Stimulated activated CD8-positive, alpha-beta memory T cell treated with anti-CD3 and anti-CD28 coated beads, Interleukin-12 subunit alpha, Interleukin-12 subunit beta, amount 100 ng/mL, for 24 hours (primary cell): ENCODE results near the gene MAZ.

Experiments used
- DNase-seq: peaks from one replicate; pipeline ENCODE4 v3.0.0-alpha.2; 2020; ENCODE audit errors: extremely low read depth

MAZ gene

DNA sequence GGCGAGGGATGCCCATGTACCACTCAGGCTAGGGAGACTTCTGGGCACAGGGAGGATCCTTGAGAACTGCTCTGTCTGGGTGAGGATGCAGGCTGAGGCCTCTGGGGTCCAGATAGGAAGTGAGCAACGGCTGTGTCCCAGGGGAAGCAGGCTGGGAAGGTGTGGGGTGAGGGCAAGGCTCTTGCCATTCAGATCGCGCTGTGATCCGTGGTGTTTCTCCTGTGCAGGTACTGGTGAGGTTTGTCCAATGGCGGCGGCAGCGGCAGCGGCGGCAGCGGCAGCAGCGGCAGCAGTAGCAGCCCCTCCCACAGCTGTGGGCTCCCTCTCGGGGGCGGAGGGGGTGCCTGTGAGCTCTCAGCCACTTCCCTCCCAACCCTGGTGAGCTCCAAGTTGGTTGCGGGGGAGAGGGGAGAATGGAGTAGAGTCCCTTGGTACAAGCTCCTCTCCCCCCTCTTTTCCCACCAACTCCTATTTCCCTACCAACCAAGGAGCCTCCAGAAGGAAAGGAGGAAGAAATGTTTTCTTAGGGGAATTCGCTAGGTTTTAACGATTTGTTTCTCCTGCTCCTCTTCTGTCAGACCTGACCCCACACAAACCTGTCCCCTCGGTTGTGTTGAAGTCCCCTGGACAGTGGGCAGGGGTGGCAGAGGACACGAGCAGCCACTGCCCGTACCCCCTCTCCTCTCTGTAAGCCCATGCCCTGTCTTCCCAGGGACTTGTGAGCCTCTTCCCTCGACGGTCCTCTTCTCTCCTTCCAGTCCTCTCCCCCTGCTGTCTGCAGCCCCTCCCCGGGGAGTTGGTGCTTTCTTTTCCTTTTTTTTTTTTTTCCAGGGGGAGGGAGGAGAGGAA, 3.7 kb downstream of the MAZ start:
- DNase-seq = no peak

DNA sequence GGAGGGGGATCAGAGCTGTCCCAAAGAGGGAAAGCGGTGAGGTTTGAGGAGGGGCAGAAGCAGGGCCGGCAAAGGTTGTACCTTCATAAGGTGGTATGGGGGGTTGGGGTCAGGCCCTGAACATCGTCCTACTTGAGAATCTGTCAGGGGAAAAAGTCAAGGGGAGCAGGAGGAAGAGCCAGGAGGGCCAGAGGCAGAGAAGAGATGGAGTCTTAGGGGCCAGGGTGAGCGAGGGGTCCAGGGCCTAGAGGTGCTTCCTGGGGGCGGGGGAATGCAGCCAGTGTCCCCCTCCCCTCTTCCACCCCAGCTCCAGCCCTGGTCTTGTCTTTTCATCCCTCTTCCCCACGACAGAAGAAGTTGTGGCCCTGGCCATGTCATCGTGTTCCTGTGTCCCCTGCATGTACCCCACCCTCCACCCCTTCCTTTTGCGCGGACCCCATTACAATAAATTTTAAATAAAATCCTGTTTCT, 4.4 kb downstream of the MAZ start:
- no peak for DNase-seq

DNA sequence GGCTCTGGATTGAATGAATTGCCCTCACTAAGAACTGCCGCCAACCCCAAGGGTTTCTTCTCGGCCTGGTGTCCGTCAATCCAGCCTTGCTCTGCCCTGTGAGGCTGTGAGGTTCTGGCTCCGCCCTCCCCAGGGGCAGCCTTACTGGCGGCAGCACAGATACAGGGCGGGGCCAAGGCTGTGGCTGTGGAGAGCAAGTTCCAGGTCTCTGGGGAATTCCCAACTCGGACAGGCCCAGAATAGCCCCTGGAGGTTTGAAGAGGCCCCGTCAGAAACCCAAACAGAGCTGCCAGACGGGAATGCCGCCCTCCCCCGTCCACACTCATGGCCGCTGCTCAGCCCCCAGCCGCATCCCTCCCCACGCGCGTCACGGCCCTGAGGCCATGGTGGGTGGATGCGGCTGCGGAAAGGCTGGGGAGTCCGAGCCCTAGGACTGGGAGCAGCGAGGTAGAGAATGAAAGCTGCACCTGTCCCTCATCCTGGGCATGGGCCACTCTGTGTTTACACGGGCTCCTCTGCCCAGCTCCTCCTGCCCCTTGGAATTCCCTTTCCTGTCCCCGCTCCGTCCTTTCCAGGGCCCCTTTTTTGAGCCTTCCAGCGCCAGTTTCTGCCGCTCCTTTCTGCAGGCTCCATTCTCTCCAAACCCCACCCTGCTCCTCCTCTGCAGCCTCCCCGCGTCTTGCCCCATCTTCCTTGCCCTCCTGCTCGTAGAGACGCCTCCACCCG, 5.0 kb downstream of the MAZ start:
- no peak for DNase-seq

DNA sequence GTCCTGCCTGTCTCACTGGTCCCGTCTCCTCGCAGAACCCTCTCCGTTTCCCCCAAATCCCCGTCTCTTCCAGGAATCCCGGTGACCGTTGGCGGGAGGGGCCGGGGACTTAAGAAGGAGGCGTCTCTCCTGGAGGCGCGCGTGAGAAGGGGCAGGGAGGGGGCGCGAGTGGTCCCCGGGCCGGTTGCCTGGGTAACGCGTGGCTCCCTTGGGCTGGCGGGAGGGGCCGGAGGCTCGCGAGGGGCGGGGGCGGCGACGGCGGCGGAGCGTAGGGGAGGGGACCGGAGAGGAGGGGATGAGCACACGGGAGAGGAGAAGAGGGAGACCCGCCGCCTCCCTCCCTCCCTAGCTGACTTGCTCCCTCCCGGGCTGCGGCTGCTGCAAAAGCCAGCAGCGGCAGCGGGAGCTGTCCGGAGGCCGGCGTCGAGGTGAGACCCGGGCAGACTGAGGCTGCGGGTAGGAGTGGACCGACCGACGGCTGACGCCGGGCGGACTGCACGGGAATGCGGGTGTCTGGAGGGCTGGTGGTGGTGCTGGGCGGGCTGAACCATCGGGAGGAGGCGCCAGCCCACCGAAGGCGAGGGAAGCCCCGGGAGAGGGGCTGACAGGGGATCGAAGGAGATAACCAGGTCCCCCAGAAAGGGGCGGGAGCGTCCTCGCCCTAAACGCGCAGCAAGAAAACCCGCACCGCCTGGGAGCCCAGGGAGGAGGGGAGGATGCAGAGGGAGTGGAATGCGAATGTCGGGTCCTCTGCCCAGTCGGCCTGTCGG, 5.8 kb downstream of the MAZ start, which contains the start of gene PRRT2:
PRRT2 (plus strand) TSS at position 298 of the 770 bp plus-strand sequence. CDS start 862 bp downstream, outside the sequence.
- no peak for DNase-seq

DNA sequence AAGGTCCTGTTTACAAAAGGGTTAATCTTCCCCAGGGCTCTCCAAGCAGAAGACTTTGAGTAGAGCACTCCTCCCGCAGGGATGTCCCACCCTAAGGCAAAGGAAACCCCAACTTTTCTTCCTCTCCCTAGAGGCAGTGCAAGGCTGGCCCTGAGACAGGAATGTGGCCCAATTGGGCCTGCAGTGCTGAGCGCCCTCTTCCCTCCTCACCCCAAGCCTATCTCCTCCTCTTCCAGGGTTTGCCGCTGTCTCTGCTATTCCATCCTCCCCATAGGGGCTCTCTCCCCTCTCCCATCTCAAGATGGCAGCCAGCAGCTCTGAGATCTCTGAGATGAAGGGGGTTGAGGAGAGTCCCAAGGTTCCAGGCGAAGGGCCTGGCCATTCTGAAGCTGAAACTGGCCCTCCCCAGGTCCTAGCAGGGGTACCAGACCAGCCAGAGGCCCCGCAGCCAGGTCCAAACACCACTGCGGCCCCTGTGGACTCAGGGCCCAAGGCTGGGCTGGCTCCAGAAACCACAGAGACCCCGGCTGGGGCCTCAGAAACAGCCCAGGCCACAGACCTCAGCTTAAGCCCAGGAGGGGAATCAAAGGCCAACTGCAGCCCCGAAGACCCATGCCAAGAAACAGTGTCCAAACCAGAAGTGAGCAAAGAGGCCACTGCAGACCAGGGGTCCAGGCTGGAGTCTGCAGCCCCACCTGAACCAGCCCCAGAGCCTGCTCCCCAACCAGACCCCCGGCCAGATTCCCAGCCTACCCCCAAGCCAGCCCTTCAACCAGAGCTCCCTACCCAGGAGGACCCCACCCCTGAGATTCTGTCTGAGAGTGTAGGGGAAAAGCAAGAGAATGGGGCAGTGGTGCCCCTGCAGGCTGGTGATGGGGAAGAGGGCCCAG, 6.7 kb downstream of the MAZ start:
- DNase-seq = no peak

DNA sequence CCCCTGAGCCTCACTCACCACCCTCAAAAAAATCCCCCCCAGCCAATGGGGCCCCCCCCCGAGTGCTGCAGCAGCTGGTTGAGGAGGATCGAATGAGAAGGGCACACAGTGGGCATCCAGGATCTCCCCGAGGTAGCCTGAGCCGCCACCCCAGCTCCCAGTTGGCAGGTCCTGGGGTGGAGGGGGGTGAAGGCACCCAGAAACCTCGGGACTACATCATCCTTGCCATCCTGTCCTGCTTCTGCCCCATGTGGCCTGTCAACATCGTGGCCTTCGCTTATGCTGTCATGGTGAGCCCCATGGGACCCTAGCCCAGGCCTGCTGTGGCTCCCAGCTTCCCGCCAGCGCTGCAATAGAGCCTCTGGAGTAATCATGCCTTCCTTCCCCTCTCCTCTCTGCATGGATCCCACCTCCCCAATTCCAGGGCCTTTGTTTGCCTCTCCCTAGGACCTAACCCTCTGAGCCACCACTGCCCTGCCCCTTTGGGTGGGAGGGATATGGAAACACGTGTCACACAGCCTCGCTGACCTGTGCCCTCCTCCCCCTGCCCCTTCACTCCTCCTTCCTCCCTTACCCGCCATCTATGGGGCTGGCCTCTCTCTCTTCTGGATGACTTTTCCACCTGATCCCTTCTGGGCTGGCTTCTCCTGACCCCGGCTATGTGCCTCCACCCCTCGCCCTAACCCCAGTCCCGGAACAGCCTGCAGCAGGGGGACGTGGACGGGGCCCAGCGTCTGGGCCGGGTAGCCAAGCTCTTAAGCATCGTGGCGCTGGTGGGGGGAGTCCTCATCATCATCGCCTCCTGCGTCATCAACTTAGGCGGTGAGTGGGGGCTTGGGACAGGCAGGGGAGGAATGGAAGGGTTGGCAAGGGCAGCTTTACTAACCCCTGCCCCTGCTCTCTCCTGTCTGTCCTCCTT, 7.6 kb downstream of the MAZ start:
- no peak for DNase-seq

DNA sequence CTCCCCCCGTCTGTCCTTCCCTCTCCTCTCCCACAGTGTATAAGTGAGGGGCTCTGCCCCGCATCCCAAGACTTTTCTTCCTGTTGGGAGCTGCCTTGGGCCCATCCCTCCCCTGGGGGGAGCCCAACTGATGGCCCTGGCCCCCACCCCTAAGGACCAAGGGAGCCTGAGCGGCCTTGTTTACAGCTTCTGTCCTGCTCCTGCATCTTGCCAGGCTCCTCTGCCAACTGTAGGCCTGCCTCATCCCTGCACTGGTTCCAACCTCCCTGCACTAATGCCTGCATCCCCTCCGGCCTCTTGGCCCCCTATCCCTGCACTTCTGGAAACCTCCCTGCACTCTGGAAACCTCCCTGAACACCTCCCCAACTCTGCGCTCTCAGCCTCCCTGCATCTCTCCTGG, 8.3 kb downstream of the MAZ start:
- DNase-seq = no peak

DNA sequence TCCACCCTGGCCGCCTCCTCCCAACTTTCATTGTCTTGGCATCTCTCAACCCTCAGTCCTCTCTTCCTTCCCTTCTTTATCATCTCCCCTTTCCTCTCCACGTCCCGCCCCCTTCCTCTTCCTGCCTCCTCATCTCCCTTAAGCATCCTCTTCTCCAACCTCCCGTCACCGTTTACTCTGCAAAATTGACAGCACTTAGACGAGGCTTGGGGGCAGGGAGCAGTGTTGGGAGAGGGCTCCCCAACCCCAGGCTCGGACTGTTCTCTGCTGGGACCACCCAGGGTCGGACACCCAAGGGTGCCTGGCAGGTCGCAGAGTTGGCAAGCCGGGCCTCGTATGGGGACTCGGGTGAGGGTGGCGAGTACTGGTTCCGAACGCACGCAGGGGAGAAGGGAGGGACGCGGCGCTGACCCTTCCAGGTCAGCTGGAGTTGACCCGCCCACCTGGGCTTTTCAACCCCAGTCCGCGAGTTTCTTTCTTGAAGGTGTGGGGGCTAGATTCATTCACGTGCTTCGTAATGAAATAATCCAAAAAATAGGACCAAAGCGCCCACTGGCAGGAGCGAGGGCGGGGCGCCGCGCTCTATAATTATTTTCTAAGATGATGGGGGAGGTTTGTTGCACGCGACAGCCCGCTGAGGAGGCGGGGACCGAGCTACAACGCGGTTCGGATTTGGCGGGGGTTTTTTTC, 8.8 kb downstream of the MAZ start:
- no peak for DNase-seq

DNA sequence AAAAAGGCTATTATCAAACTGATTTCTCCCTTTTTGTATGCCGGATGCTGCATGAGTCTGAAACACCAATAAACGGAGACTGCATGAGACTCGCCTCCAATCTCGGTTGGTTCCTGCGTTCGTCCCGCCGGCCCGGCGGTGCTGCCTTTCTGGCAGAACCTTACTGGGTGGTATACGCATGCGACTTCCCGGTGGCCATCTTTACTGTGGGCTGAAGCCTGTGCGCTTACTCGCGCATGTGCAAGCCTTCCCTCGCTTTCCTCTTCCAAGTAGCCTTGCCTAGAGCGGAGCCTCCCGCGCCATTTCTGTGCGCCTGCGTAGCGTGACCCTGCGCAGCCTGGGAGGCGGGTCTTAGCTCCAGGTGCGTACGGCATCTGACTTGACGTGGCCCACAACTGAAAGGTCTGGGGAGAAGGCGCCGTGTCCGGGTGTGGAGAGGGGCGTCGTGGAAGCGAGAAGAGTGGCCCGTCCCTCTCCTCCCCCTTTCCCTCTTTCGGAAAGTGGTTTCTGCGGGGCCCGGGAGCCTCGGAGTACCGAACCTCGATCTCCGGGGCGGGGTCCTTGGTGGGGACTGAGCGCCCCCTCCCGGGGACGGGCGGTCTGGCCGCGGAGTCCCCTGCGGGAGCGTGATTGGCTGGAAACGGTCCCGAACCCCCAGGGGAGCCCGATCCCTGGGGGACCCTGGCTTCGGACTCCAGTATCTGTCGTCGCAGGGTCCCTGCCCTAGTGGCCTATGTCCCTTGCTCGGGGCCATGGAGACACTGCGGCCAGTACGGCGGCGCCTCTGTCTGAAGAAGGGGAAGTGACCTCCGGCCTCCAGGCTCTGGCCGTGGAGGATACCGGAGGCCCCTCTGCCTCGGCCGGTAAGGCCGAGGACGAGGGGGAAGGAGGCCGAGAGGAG, 9.7 kb downstream of the MAZ start, which contains the start of gene PAGR1:
PAGR1 (plus strand) TSS at position 360 of the 901 bp plus-strand sequence; CDS start at position 734, 374 bp downstream.
- peak; percentile 91 for DNase-seq

DNA sequence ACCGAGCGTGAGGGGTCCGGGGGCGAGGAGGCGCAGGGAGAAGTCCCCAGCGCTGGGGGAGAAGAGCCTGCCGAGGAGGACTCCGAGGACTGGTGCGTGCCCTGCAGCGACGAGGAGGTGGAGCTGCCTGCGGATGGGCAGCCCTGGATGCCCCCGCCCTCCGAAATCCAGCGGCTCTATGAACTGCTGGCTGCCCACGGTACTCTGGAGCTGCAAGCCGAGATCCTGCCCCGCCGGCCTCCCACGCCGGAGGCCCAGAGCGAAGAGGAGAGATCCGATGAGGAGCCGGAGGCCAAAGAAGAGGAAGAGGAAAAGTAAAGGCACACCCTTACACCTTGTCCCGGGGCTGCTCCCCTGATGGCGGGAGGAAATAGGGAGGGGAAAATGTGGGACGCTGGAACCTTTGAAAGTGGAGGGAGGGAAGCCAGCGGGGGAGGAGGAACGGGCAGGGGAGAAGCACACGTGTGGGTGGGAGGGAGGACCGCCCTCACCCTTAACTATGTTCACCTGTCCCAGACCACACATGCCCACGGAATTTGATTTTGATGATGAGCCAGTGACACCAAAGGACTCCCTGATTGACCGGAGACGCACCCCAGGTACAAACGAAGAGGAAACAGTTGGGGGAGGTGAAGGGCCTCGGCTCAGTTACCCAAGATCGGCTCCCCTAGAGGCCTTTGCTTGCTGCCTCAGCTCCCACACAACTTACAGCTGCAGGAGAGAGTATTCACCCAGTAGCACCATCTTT, 10.5 kb downstream of the MAZ start:
- no peak for DNase-seq

DNA sequence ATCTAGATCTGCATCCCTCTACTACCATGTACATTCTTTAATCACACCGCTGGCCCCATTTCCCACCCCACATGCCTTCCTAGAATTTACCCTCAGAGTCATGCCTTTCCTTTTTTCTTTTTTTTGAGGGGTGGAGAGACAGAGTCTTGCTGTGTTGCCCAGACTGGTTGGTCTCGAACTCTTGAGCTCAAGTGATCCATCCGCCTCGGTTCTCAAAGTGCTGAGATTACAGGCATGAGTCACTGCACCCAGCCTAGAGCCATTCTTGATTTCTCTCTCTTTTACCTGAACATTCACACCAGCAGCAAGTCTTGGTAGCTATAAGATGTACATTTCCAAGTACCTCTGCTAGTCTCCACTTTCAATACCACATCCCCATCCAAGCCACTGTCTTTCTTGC, 11.8 kb downstream of the MAZ start:
- no peak for DNase-seq

DNA sequence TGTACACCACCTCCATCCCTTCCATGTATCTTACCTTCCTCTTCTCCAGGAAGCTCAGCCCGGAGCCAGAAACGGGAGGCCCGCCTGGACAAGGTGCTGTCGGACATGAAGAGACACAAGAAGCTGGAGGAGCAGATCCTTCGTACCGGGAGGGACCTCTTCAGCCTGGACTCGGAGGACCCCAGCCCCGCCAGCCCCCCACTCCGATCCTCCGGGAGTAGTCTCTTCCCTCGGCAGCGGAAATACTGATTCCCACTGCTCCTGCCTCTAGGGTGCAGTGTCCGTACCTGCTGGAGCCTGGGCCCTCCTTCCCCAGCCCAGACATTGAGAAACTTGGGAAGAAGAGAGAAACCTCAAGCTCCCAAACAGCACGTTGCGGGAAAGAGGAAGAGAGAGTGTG, 13.2 kb downstream of the MAZ start:
- no peak for DNase-seq

DNA sequence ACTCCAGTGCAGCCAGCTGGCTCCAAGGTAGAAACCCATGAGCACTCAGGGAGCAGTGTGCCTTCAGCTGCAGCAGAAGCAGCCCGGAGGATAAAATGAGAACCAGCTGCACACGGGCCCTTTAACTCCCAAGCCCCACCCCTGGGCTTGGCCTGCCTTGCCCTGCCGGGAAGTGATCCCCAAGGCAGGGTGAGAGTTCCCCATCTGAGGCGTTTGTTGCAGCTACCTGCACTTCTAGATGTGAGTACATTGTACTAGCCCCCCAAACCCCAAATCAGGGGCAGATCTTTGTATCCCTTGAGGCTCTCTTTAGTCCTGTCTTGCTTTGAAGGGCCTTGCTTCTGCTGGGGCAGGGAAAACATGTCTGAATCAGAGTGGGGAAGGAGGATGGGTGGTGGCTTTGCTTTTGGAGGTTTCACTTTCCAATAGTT, 14.0 kb downstream of the MAZ start, which contains the start of gene MVP:
MVP (plus strand) TSS at position 192 of the 431 bp plus-strand sequence. CDS start 10,088 bp downstream, outside the sequence.
- DNase-seq = no peak

DNA sequence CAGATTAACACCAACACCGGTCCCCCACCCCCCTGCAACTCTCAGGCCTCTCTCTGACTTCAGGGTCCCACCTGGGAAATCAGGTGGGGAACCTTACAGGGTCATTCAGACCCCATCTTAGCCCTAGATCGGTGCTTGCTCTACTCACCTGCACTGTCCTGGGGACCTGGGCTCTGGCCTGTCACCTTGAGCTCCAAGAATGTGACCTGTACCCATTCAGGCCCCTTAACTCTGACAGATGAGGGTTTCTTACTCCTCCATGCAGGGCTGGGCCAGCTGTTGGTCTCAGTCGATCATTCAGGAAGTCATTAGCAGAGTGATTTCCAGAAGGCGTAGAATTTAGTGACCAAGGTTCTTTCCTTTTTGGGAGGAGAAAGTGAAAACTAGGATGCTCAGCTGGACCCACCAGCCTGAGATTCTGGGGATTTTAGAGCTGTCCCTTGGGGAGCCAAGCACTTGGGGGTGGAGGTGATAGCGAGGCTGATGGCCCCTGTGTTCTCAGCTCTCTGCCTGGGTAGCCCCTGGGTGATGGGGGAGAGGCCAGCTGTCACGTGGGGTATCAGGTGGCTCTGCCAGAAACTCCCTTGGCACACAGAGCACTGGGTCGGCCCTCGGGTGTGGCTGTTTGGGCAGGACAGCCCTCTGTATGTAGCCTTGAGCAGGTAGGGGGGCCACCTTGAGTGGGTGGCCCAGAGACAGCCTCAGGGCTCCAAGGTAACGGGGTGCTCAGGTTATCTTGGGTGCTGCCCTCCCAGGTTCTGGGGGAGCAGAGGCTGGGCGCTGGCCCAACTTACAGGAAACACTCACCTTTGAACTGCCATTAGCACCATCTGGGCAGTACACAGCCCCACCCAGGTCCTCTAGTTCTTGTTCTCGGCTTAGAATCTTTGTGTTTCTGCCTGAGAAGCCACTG, 14.7 kb downstream of the MAZ start:
- DNase-seq = no peak

DNA sequence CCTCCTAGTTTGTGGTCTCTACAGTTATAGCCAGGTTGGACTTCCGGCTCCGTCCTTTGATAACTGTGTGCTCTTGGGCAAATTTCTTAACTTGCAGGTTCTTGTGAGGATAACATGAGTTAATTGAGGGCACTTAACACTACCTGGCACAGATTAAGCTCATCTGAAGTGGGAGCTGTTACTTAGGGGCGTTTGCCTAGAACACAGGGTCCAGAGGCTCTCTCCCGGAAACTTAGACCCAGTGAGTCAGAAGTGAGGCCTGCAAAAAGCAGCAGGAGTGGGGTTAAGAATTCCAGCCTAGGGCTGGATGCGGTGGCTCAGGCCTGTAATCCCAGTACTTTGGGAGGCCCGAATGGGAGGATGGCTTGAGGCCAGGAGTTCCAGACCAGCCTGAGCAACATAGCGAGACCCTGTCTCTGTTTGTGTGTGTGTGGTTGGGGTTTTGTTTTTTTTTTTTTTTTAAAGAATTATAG, 15.3 kb downstream of the MAZ start:
- no peak for DNase-seq

DNA sequence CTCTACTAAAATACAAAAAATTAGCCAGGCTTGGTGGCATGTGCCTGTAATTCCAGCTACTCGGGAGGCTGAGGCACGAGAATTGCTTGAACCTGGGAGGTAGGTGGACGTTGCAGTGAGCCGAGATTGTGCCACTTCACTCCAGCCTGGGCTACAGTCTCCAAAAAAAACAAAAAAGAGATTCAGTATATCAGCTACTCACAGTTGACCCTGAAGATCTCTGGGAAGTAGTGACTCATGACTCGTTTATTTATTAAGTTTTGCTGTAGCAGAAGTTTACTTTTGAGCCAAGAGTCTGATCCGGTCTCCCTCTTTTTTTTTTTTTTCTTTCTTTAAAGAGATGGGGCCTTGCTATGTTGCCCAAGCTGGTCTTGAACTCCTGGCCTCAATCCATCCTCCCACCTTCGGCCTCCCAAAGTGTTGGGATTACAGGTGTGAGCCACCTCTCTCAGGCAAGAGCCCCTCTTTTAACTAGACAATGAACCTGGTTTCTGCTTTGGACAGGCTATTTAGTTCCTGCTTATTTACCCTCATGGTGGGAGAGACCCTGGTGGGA, 18.3 kb downstream of the MAZ start:
- no peak for DNase-seq
